ENCODE data around the gene MEGF11.

Gene MEGF11

GRCh38 chr15:66238318-66238717 is 15.2 kb downstream of the MEGF11 start:
- no peak for DNase-seq

GRCh38 chr15:66237513-66238235 is 15.9 kb downstream of the MEGF11 start:
- DNase-seq, result no peak

GRCh38 chr15:66236806-66237375 is 16.7 kb downstream of the MEGF11 start:
- DNase-seq, result no peak

GRCh38 chr15:66235866-66236265 is 17.7 kb downstream of the MEGF11 start:
- no peak for DNase-seq

- DNase-seq, result no peak
These were observed 18.8 kb downstream of the MEGF11 start for GRCh38 chr15:66234798-66235197.

GRCh38 chr15:66233487-66234415 is 19.8 kb downstream of the MEGF11 start:
- no peak for DNase-seq

- no peak for DNase-seq
These were observed 21.3 kb downstream of the MEGF11 start for GRCh38 chr15:66232267-66232625.

- DNase-seq, result no peak
These were observed 21.9 kb downstream of the MEGF11 start for GRCh38 chr15:66231394-66232266.

- DNase-seq, result no peak
These were observed 23.6 kb downstream of the MEGF11 start for GRCh38 chr15:66229790-66230465.

- DNase-seq, result no peak
These were observed 24.5 kb downstream of the MEGF11 start for GRCh38 chr15:66228807-66229735.

GRCh38 chr15:66226736-66227135 is 26.8 kb downstream of the MEGF11 start:
- no peak for DNase-seq

GRCh38 chr15:66225656-66226274 is 27.8 kb downstream of the MEGF11 start:
- DNase-seq, result no peak

- no peak for DNase-seq
These were observed 28.6 kb downstream of the MEGF11 start for GRCh38 chr15:66224946-66225345.

GRCh38 chr15:66222273-66223198 is 31.0 kb downstream of the MEGF11 start:
- DNase-seq, result no peak

- peak; percentile 29 for DNase-seq
These were observed 32.4 kb downstream of the MEGF11 start for GRCh38 chr15:66221126-66221525.

GRCh38 chr15:66220601-66221000 is 32.9 kb downstream of the MEGF11 start:
- no peak for DNase-seq

- no peak for DNase-seq
These were observed 34.2 kb downstream of the MEGF11 start for GRCh38 chr15:66219339-66219738.

GRCh38 chr15:66216806-66217205 is 36.7 kb downstream of the MEGF11 start:
- no peak for DNase-seq

- DNase-seq, result no peak
These were observed 37.7 kb downstream of the MEGF11 start for GRCh38 chr15:66215811-66216210.
